ENCODE measurements around the gene ST8SIA1. TPM values are rescaled to one million over a fixed set of nuclear protein-coding genes. Genes with fewer than 3 reads are reported as not detected.

Gene ST8SIA1
- total and polyA plus RNA-seq, 2 experiments from 2014 or later = 5.3 to 10.1 TPM

- Histone ChIP-seq H3K4me3 (no peak overlapping the region), H3K27ac (no peak overlapping the region), H3K27me3 (no peaks in the 10 kb centered on the region), H3K4me1 (ENCODE audit: low read depth) (no peaks in the 10 kb centered on the region), H3K9me3 (ENCODE audit: low read depth) (no peaks in the 10 kb centered on the region), H3K36me3 (no peaks in the 10 kb centered on the region)
- DNase-seq (ENCODE audit: low read depth in 1 of 2, low spot score in 1 of 2) = no peak
- TF ChIP-seq, protein P1, sequence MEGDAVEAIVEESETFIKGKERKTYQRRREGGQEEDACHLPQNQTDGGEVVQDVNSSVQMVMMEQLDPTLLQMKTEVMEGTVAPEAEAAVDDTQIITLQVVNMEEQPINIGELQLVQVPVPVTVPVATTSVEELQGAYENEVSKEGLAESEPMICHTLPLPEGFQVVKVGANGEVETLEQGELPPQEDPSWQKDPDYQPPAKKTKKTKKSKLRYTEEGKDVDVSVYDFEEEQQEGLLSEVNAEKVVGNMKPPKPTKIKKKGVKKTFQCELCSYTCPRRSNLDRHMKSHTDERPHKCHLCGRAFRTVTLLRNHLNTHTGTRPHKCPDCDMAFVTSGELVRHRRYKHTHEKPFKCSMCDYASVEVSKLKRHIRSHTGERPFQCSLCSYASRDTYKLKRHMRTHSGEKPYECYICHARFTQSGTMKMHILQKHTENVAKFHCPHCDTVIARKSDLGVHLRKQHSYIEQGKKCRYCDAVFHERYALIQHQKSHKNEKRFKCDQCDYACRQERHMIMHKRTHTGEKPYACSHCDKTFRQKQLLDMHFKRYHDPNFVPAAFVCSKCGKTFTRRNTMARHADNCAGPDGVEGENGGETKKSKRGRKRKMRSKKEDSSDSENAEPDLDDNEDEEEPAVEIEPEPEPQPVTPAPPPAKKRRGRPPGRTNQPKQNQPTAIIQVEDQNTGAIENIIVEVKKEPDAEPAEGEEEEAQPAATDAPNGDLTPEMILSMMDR (IDR thresholded peaks at IDR 0.05; ENCODE audit: low read depth, low read length) = no peak
Measured at GRCh38 chr12:22268973-22269372, 65.5 kb downstream of the ST8SIA1 start.

- peaks cover under 1% of the 10 kb centered on the region for H3K4me1 ChIP-seq (ENCODE audit: low read depth)
- H3K27ac ChIP-seq = no peak overlapping the region
- no peaks in the 10 kb centered on the region for H3K36me3 ChIP-seq
- TF ChIP-seq, protein P1 (IDR thresholded peaks at IDR 0.05; ENCODE audit: low read depth, low read length) = no peak
- no peak for DNase-seq (ENCODE audit: low read depth in 1 of 2, low spot score in 1 of 2)
- no peaks in the 10 kb centered on the region for H3K9me3 ChIP-seq (ENCODE audit: low read depth)
- no peaks in the 10 kb centered on the region for H3K27me3 ChIP-seq
- no peak overlapping the region for H3K4me3 ChIP-seq
Measured at GRCh38 chr12:22268406-22268805, 66.1 kb downstream of the ST8SIA1 start.

DNA sequence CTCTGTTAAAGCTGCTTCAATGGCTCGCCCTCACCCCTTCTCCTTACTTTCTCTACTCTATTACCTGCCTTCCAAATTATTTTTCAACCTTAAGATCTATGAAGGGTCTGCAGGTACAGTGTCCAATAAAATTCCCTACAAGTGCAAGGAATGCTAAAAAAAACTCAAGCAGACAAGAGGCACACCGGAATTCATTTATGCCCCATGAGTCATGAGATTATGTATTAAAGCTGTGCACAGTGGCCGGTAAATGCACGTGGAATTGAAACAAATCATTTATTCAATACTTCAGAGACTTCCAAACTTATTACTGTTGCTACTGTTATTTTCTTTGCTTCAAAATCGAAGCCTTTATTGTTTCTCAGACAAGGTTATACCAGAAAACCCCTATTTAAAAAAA lies 68.4 kb downstream of the ST8SIA1 start:
- H3K27me3 ChIP-seq = no peaks in the 10 kb centered on the region
- H3K4me3 ChIP-seq = no peak overlapping the region
- H3K36me3 ChIP-seq = no peaks in the 10 kb centered on the region
- TF ChIP-seq, protein P1 (IDR thresholded peaks at IDR 0.05; ENCODE audit: low read depth, low read length) = no peak
- no peaks in the 10 kb centered on the region for H3K9me3 ChIP-seq (ENCODE audit: low read depth)
- H3K4me1 ChIP-seq (ENCODE audit: low read depth) = peaks cover 15% of the 10 kb centered on the region
- H3K27ac ChIP-seq = no peak overlapping the region
- no peak for DNase-seq (ENCODE audit: low read depth in 1 of 2, low spot score in 1 of 2)

- Histone ChIP-seq H3K4me1 (ENCODE audit: low read depth) (peaks cover 15% of the 10 kb centered on the region), H3K36me3 (no peaks in the 10 kb centered on the region), H3K27ac (no peak overlapping the region), H3K27me3 (no peaks in the 10 kb centered on the region), H3K4me3 (no peak overlapping the region), H3K9me3 (ENCODE audit: low read depth) (no peaks in the 10 kb centered on the region)
- no peak for DNase-seq (ENCODE audit: low read depth in 1 of 2, low spot score in 1 of 2)
- TF ChIP-seq, protein P1 (IDR thresholded peaks at IDR 0.05; ENCODE audit: low read depth, low read length) = no peak
Measured at GRCh38 chr12:22264380-22264779, 70.1 kb downstream of the ST8SIA1 start.

DNA sequence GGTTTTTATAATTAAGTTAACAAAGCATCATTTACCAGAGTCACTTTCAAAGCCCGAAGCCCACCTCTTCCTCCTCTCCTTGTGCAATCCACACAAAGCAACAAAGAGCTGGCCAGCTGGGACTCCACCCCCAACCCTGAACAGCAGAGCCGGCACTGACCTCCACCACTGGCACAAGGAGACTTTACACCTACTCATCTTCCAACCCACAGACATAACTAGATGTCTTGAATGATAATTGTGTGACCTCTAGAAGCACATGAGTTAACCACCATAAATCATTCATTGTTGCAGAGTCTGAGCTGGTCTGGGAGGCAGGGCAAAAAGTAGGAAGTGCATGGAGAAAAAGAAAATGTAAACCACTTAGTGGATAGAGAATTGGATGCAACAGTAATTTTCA lies 72.2 kb downstream of the ST8SIA1 start:
- Histone ChIP-seq H3K36me3 (no peaks in the 10 kb centered on the region), H3K27me3 (no peaks in the 10 kb centered on the region), H3K4me3 (no peak overlapping the region), H3K9me3 (ENCODE audit: low read depth) (no peaks in the 10 kb centered on the region), H3K27ac (peak overlapping the region; percentile 0), H3K4me1 (ENCODE audit: low read depth) (peaks cover 15% of the 10 kb centered on the region)
- TF ChIP-seq, protein P1 (IDR thresholded peaks at IDR 0.05; ENCODE audit: low read depth, low read length) = no peak
- no peak for DNase-seq (ENCODE audit: low read depth in 1 of 2, low spot score in 1 of 2)

DNA sequence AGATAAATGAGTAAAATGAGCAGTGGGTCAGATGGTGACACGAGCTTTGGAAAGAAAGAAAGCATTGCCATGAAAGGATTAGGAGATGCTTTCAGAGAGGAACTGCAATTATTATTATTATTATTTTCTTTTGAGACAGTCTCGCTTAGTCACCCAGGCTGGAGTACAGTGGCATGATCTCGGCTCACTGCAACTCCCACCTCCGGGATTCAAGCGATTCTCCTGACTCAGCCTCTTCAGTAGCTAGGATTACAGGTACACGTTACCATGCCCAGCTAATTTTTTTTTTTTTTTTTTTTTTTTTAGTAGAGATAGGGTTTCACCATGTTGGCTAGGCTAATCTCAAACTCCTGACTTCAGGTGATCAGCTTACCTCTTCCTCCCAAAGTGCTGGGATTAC lies 77.4 kb downstream of the ST8SIA1 start:
- TF ChIP-seq, protein P1 (IDR thresholded peaks at IDR 0.05; ENCODE audit: low read depth, low read length) = no peak
- Histone ChIP-seq H3K27me3 (no peaks in the 10 kb centered on the region), H3K9me3 (ENCODE audit: low read depth) (peaks cover 2% of the 10 kb centered on the region), H3K36me3 (no peaks in the 10 kb centered on the region), H3K4me1 (ENCODE audit: low read depth) (peaks cover 34% of the 10 kb centered on the region), H3K27ac (no peak overlapping the region), H3K4me3 (no peak overlapping the region)
- DNase-seq (ENCODE audit: low read depth in 1 of 2, low spot score in 1 of 2) = no peak
